EH (cell line): ENCODE data around the gene AMPD2.

Experiments
- DNase-seq: peaks from one replicate; pipeline ENCODE4 v3.0.0-alpha.2; 2015; ENCODE audit warnings: low read depth

The AMPD2 gene

GRCh38 chr1:109619576-109620400 lies at the start of gene AMPD2, which contains the start of gene GNAT2:
TSS of gene AMPD2 (plus strand) at chr1:109619837. CDS start at chr1:109621176, 1,339 bp downstream.
TSS of gene GNAT2 (minus strand) at chr1:109619616. CDS start at chr1:109612870, 6,746 bp downstream.
- DNase-seq = peak; percentile 90

- DNase-seq = peak; percentile 23
Observed at GRCh38 chr1:109570414-109570813, 49.2 kb upstream of the AMPD2 start.

GRCh38 chr1:109573785-109574184 lies 45.9 kb upstream of the AMPD2 start:
- no peak for DNase-seq

DNA sequence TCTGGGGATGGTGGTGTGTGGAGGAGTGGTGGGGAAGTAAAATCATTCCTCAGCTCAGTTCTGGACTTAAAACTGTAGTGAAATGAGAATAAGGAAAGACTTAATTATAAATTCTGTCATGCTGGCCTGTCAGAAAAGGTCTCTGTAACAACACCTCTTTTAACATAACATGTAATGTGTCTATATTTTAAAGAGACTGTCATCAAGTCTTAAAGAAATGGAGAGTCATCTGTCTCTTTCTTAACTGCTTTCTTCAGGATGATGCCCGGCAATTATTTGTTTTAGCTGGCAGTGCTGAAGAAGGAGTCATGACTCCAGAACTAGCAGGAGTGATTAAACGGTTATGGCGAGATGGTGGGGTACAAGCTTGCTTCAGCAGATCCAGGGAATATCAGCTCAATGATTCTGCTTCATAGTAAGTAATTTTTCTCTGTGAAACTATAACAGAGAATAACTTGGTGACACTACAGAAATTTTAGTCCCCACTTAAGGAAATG lies 40.6 kb upstream of the AMPD2 start:
- DNase-seq = peak; percentile 29

DNA sequence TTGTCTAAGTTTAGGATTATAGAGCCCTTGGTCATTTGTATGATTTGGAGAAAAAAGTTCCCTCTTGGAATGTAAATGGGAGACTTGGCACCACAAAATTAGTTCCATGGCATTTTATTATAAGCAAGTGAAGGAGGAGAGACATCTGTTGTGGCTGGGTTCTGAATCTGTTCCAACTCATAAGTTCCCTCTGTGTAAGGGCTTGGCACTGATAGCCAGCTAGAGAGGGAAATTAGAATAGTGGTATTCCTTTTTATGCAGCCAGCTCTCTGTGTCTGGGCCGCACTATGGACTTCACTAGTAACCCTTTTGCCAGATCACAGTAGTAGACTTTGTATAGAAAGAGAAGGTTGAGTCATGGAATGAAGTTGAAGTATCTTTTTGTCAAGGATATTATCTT lies 40.1 kb upstream of the AMPD2 start:
- DNase-seq = peak; percentile 28

DNA sequence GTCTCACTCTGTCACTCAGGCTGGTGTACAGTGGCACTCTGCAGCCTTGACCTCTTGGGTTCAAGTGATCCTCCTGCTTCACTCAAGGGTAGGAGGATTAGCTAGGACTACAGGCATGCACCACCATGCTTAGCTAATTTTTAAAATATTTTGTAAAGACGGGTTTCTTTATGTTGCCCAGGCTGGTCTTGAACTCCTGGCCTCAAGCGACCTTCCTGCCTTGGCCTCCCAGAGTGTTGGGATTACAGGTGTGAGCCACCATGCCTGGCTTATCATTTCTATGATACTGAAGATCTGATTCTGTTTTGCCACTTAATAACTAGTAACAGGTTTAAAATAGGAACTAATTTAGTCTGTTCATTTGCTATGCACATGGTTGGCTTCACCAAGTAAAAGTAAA lies 37.6 kb upstream of the AMPD2 start:
- DNase-seq = no peak

- DNase-seq = no peak
Observed at GRCh38 chr1:109584766-109585165, 34.9 kb upstream of the AMPD2 start.

GRCh38 chr1:109586055-109586454 lies 33.6 kb upstream of the AMPD2 start:
- DNase-seq = no peak

DNA sequence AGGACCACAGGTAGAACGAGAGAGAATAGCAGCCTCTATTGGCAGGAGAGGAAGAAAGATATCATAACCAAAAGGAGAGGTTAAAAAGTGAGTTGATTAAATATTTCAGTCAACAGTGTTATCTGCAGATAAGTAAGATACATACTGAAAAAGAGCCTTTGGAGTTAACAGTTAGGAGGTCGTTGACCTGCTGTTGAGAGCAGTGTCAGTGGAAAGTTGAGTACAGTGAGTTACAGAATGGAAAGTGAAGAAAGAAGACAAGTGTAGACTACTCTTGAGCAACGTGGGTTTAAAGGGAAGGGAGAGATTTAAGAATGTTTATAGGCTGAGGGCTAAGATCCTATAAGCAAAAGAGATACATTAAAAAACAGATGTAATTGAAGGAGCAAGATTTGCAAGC lies 30.5 kb upstream of the AMPD2 start:
- DNase-seq = no peak

DNA sequence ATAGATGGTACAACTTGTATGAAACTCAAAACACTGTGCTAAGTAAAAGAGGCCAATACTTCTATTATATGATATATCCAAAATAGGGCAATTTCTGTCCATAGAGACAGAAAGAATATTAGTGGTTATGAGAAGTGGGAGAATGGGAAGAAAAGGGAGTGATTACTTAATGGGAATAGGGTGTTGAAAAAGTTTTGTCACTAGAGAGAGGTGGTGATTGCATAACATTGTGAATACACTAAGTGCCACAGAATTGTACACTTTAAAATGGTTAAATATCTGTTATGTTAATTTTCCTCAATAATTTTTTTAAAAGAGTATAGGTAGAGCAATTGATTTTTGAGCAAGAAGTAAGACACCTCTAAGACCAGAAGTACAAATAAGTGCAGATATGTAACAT lies 30.0 kb upstream of the AMPD2 start:
- DNase-seq = no peak

- DNase-seq = no peak
Observed at GRCh38 chr1:109592916-109593315, 26.7 kb upstream of the AMPD2 start.

DNA sequence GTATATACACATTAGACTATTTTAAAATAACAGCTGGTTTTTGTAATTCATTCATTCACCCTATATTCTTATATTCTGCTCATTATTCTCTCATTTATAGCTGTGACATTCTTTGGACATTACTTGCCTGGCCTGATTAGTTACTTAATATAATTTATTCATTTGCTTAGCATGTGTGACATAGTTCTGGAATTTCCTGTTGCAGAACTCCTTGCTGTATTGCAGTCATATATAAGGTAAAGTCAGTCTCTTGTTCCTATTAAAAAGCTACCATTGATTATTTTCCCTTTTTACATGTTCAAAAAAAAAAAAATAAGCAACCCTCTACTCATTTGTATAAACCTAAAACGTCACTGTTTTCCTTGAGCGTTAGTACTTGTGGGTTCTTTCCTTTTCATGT lies 24.1 kb upstream of the AMPD2 start:
- peak; percentile 74 for DNase-seq

- DNase-seq = no peak
Observed at GRCh38 chr1:109598156-109598555, 21.5 kb upstream of the AMPD2 start.

DNA sequence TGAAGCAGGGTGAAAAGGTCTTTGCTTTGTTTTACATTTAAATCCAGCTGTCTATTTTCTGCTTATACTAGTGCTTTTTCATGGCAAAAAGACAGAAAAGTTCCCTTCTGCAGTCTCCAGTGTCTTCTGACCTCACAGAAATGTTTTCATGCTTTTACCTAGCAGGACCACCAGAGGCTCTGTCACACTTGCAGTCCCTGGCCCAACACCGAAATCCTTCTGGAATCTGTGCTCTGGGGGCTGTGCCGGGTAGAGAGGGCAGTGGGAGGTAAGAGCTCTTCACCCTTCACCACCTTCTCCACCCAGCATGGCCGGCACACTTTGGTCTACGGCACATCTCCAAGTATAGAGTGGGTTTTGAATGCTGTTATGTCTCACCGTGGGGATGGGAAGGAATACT lies 21.0 kb upstream of the AMPD2 start:
- DNase-seq = no peak

- DNase-seq = no peak
Observed at GRCh38 chr1:109603229-109603628, 16.4 kb upstream of the AMPD2 start.

- no peak for DNase-seq
Observed at GRCh38 chr1:109605381-109605780, 14.3 kb upstream of the AMPD2 start.

DNA sequence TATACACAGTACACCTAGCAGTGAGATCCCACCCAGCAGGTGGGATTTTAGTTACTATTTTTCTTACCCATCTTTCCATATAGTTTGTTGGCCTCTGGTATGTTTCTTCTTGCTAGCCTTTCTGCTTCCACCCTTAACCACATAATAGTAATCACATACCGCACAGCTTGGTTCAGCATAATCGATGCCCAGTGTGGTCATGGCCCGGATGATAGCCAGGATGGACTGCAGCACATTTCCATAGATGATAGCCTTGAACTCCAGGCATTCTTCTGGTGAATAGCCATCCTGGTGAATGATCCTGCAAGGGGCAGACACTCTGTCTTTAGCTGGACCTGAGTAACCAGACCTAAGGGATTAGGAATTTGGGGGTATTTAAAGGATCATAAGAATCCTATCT lies 9.8 kb upstream of the AMPD2 start:
- no peak for DNase-seq

GRCh38 chr1:109610609-109611307 lies 8.9 kb upstream of the AMPD2 start:
- DNase-seq = peak; percentile 74

DNA sequence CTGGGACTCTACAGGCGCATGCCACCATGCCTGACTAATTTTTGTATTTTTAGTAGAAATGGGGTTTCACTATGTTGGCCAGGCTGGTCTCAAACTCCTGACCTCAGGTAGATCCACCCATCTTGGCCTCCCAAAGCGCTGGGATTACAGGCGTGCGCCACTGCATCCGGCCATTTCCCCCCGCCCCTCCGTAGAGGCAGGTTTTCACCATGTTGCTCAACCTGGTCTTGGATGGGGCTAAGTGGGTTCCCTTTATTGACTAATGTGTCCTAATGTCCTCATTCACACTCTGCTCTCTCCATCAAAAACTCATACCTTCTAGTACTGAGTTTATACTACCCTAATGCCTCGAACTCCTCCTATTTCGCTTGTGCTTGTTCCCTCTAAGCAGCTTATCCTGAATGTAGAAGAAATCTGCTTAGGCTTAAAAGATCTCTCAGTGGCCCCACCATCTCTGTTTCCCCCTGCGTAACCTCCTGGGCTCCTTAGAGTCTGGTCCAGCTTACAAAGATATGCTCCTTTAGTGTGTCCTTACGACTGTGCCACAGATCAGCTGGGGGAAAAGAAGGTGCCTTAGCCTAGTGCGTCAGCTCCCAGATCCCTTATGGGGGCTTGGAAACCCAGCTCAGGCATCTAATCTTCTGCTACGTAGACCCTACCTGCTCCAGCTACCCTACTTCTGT lies 8.2 kb upstream of the AMPD2 start:
- DNase-seq = no peak

DNA sequence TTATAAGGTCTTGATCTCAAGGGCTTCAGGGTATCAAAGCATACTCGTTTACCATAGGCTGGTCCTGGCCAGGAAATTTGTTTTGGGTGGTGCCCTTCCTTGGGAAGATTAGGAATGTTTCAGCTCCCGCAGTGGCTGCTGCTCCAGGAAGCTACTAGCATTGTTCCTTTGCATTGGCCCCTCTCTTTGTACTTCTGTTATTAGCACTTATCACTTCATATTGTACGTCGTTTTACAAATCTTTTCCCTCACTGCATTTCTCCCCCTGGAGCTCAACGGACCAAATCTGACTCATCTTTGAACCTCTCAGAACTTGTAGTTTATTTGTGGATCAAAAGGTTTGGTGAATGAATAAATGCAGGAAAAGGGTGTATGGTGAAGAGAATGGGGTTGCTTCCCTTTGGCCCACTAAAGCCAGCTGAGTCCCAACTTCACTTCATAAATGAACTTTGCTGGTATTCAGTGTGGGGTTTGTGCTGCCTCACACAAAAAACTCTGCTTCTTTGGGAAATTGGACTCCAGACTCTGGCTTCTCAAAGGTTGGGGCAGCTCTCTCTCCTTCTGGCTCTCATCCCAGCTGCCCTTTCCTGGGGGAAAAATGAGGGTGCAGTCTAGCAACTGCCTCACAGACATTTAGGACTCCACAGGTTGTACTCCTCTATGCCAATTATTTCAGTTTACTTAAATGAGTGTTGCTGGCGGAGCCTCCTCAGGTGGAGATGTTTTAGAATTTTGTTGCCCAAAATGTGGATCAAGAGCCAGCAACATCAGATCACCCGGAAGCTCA lies 6.1 kb upstream of the AMPD2 start:
- peak; percentile 70 for DNase-seq

DNA sequence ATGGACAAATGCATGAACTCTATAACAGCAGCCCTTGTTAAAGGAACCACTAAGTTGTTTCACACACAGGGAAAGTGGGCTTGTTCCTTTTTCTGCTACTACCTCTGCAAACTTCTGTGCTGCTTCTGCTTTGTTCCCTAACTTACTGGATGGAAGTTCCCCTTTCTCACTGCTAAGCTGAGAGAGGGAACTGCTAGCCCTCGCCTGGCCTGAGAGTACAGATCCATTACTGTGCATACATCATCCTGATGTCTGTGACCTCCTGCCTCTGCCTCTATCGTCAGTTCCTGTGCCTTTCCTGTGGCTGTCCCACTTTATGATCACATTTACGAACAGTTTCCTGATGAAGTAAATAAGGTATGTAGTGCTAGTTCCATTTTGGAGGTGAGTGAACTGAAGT lies 3.8 kb upstream of the AMPD2 start:
- DNase-seq = no peak

- no peak for DNase-seq
Observed at GRCh38 chr1:109616391-109616790, 3.2 kb upstream of the AMPD2 start.
